ENCODE data around the gene ARHGAP22. TPM values are rescaled to one million over a fixed set of nuclear protein-coding genes. Genes with fewer than 3 reads are reported as not detected.

Gene ARHGAP22
- total and polyA plus RNA-seq, 2 experiments from 2014 or later: 4.8 to 10.7 TPM

DNA sequence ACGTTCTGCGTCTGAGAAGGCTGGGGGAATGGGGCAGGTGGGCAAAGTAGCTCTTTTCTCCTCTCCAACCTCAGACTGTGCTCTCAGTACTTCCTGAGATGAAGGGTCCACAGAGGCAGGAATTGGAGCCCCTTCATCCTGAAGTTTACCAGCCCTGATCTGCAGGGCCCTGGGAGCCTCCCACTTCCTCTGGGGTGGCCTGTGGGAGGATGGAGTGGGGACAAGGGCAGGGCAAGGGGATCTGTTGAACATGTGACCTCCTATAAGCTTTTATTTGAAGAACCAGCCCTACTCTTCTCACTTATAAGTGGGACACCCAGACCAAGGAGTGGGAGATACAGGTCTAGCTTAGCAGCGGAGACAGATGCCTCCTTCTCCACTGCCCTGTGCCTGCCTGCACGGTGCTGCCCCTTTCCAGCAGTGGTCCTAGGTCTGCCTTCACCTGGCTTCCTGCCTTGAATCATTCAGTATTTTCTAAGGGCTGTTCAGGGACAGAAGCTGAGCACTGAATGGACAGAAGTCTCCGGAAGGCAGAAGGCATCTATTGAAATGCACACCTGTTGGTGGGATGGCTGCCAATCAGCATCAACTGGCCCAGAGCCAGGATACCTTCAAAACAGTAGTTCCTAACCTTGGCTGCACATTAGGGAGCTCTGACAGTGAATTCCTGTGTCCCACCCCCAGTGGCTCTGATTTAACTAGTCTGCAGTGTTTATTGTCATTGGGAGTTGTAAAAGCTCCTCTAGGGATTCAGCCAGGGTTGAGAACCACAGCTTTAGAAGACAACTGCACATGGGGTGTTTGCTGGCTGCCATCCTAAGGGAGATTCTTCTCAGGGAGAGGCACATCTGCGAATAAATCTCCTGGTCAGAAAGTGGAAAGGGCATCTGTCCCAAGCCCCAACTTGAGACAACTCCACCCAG is 2.7 kb upstream of the ARHGAP22 start (continued):
- TF ChIP-seq, protein P1, sequence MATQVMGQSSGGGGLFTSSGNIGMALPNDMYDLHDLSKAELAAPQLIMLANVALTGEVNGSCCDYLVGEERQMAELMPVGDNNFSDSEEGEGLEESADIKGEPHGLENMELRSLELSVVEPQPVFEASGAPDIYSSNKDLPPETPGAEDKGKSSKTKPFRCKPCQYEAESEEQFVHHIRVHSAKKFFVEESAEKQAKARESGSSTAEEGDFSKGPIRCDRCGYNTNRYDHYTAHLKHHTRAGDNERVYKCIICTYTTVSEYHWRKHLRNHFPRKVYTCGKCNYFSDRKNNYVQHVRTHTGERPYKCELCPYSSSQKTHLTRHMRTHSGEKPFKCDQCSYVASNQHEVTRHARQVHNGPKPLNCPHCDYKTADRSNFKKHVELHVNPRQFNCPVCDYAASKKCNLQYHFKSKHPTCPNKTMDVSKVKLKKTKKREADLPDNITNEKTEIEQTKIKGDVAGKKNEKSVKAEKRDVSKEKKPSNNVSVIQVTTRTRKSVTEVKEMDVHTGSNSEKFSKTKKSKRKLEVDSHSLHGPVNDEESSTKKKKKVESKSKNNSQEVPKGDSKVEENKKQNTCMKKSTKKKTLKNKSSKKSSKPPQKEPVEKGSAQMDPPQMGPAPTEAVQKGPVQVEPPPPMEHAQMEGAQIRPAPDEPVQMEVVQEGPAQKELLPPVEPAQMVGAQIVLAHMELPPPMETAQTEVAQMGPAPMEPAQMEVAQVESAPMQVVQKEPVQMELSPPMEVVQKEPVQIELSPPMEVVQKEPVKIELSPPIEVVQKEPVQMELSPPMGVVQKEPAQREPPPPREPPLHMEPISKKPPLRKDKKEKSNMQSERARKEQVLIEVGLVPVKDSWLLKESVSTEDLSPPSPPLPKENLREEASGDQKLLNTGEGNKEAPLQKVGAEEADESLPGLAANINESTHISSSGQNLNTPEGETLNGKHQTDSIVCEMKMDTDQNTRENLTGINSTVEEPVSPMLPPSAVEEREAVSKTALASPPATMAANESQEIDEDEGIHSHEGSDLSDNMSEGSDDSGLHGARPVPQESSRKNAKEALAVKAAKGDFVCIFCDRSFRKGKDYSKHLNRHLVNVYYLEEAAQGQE (IDR thresholded peaks at IDR 0.05; ENCODE audit: unreplicated experiment): no peak
- no peak for TF ChIP-seq CREB1 (CRISPR knock-in tag; IDR thresholded peaks at IDR 0.05; ENCODE audit: low read depth)
- no peak for TF ChIP-seq JUNB (IDR thresholded peaks at IDR 0.05; ENCODE audit: unreplicated experiment)
- TF ChIP-seq, protein P2, sequence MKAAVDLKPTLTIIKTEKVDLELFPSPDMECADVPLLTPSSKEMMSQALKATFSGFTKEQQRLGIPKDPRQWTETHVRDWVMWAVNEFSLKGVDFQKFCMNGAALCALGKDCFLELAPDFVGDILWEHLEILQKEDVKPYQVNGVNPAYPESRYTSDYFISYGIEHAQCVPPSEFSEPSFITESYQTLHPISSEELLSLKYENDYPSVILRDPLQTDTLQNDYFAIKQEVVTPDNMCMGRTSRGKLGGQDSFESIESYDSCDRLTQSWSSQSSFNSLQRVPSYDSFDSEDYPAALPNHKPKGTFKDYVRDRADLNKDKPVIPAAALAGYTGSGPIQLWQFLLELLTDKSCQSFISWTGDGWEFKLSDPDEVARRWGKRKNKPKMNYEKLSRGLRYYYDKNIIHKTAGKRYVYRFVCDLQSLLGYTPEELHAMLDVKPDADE (IDR thresholded peaks at IDR 0.05): no peak
- TF ChIP-seq ZNF114 (CRISPR knock-in tag; IDR thresholded peaks at IDR 0.05): no peak
- no peak for TF ChIP-seq STAT1 (IDR thresholded peaks at IDR 0.05; ENCODE audit: unreplicated experiment)
- no peak for TF ChIP-seq EZH2phosphoT487 (IDR thresholded peaks at IDR 0.05; ENCODE audit: unreplicated experiment)
- no peak for TF ChIP-seq POLR2AphosphoS5 (IDR thresholded peaks at IDR 0.05; ENCODE audit: low read depth)

- no peaks in the 10 kb centered on the region; the same call in 1 of the 2 replicates for H3K79me2 ChIP-seq (replicated peaks; ENCODE audit: insufficient read depth)
- peaks cover 29% of the 10 kb centered on the region for H3K27me3 ChIP-seq (ENCODE audit: insufficient read depth)
- no peak overlapping the region; the same call in 2 of the 3 replicates for H3K4me3 Mint-ChIP-seq
- H2AFZ ChIP-seq: no peak overlapping the region
- H3K4me3 ChIP-seq: no peak overlapping the region
- H3K36me3 Mint-ChIP-seq (ENCODE audit: low read depth): no peaks in the 10 kb centered on the region
- H3K27ac ChIP-seq (ENCODE audit: low read depth): no peak overlapping the region
- no peak for DNase-seq (ENCODE audit: low spot score)
- no peaks in the 10 kb centered on the region for H3K9me2 ChIP-seq (ENCODE audit: insufficient read depth)
- no peaks in the 10 kb centered on the region for H3F3A ChIP-seq (replicated peaks; ENCODE audit: low read depth)
- H3K4me1 Mint-ChIP-seq: peaks cover 22% of the 10 kb centered on the region
- no peaks in the 10 kb centered on the region for H3K36me3 ChIP-seq (ENCODE audit: insufficient read depth)
- peaks cover 28% of the 10 kb centered on the region for H3K27me3 Mint-ChIP-seq (ENCODE audit: insufficient read depth, low read depth, poor library complexity)
- no peak overlapping the region for H3K27ac Mint-ChIP-seq
- no peaks in the 10 kb centered on the region for H3K9me3 Mint-ChIP-seq
- peaks cover 23% of the 10 kb centered on the region; the same call in 1 of the 2 replicates for H3K4me1 ChIP-seq (ENCODE audit: insufficient read depth)
- H4K20me1 ChIP-seq (replicated peaks; ENCODE audit: insufficient read depth): no peaks in the 10 kb centered on the region
- H3K4me2 ChIP-seq: no peak overlapping the region
- ATAC-seq: no peak
- TF ChIP-seq ZNF114 (CRISPR knock-in tag; IDR thresholded peaks at IDR 0.05) (no peak), NANOG (IDR thresholded peaks at IDR 0.05; ENCODE audit: borderline replicate concordance) (no peak), CREB1 (CRISPR knock-in tag; IDR thresholded peaks at IDR 0.05; ENCODE audit: low read depth) (no peak), EZH2 (IDR thresholded peaks at IDR 0.05; ENCODE audit: low read depth, unreplicated experiment) (no peak), ZNF331 (CRISPR knock-in tag; IDR thresholded peaks at IDR 0.05; ENCODE audit: low read depth) (no peak), POLR2AphosphoS5 (IDR thresholded peaks at IDR 0.05; ENCODE audit: low read depth) (no peak)
- TF ChIP-seq, protein P1 (IDR thresholded peaks at IDR 0.05; ENCODE audit: unreplicated experiment): no peak
- TF ChIP-seq, protein P3, sequence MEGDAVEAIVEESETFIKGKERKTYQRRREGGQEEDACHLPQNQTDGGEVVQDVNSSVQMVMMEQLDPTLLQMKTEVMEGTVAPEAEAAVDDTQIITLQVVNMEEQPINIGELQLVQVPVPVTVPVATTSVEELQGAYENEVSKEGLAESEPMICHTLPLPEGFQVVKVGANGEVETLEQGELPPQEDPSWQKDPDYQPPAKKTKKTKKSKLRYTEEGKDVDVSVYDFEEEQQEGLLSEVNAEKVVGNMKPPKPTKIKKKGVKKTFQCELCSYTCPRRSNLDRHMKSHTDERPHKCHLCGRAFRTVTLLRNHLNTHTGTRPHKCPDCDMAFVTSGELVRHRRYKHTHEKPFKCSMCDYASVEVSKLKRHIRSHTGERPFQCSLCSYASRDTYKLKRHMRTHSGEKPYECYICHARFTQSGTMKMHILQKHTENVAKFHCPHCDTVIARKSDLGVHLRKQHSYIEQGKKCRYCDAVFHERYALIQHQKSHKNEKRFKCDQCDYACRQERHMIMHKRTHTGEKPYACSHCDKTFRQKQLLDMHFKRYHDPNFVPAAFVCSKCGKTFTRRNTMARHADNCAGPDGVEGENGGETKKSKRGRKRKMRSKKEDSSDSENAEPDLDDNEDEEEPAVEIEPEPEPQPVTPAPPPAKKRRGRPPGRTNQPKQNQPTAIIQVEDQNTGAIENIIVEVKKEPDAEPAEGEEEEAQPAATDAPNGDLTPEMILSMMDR (conservative IDR thresholded peaks at IDR 0.05; ENCODE audit: low read depth in 2 of 2): no peak
These were observed 1.9 kb upstream of the ARHGAP22 start for GRCh38 chr10:48606530-48607355.

Data from GM23338 (cell line).